ENCODE measurements around the gene DTNA. TPM values are rescaled to one million over a fixed set of nuclear protein-coding genes. Genes with fewer than 3 reads are reported as not detected.

Gene DTNA
- polyA plus RNA-seq, 1 donor from 2014 or later: 53.9 TPM

- no peaks in the 10 kb centered on the region for H4K20me1 ChIP-seq (ENCODE audit: insufficient read depth)
- H3K9me3 ChIP-seq (ENCODE audit: low read length): no peaks in the 10 kb centered on the region
- no peaks in the 10 kb centered on the region for H3F3A ChIP-seq (ENCODE audit: insufficient read depth, low read length, poor library complexity, severe bottlenecking)
- H3K4me2 ChIP-seq (ENCODE audit: low read length): no peak overlapping the region
- H2AFZ ChIP-seq (ENCODE audit: low read depth, low read length): no peak overlapping the region
- no peak overlapping the region for H3K9ac ChIP-seq (ENCODE audit: low read length)
- no peaks in the 10 kb centered on the region for H3K27me3 ChIP-seq (ENCODE audit: insufficient read depth, low read depth, low read length)
- H3K4me3 ChIP-seq (ENCODE audit: low read length): no peak overlapping the region
- no peaks in the 10 kb centered on the region for H3K36me3 ChIP-seq (ENCODE audit: insufficient read depth, low read length)
- H3K9me2 ChIP-seq (ENCODE audit: insufficient read depth, low read length): no peaks in the 10 kb centered on the region
- no peaks in the 10 kb centered on the region for H3K79me2 ChIP-seq (replicated peaks; ENCODE audit: insufficient read depth, low read length)
- no peak for TF ChIP-seq TAF1 (IDR thresholded peaks at IDR 0.05; ENCODE audit: low read depth)
- TF ChIP-seq SMC3 (conservative IDR thresholded peaks at IDR 0.05; ENCODE audit: poor library complexity): no peak
- TF ChIP-seq RAD21 (conservative IDR thresholded peaks at IDR 0.05): no peak
- TF ChIP-seq MXI1 (conservative IDR thresholded peaks at IDR 0.05; ENCODE audit: poor library complexity, severe bottlenecking): no peak
- TF ChIP-seq POLR2AphosphoS5 (IDR thresholded peaks at IDR 0.05): no peak
- no peak for TF ChIP-seq EZH2 (IDR thresholded peaks at IDR 0.05; ENCODE audit: borderline replicate concordance, insufficient read depth, low read length, poor library complexity, severe bottlenecking)
- no peak for TF ChIP-seq EP300 (conservative IDR thresholded peaks at IDR 0.05; ENCODE audit: poor library complexity, severe bottlenecking)
- TF ChIP-seq REST (IDR thresholded peaks at IDR 0.05; ENCODE audit: borderline replicate concordance): no peak
- no peak for TF ChIP-seq CTCF (IDR thresholded peaks at IDR 0.05; ENCODE audit: poor library complexity, severe bottlenecking)
- H3K27ac ChIP-seq (ENCODE audit: low read length): no peak overlapping the region
Observed at GRCh38 chr18:34926683-34927082, 216.6 kb downstream of the DTNA start.

- no peaks in the 10 kb centered on the region for H3F3A ChIP-seq (ENCODE audit: insufficient read depth, low read length, poor library complexity, severe bottlenecking)
- H3K9ac ChIP-seq (ENCODE audit: low read length): no peak overlapping the region
- no peaks in the 10 kb centered on the region for H3K79me2 ChIP-seq (replicated peaks; ENCODE audit: insufficient read depth, low read length)
- H3K4me2 ChIP-seq (ENCODE audit: low read length): no peak overlapping the region
- no peaks in the 10 kb centered on the region for H3K36me3 ChIP-seq (ENCODE audit: insufficient read depth, low read length)
- H3K4me3 ChIP-seq (ENCODE audit: low read length): no peak overlapping the region
- H2AFZ ChIP-seq (ENCODE audit: low read depth, low read length): no peak overlapping the region
- no peaks in the 10 kb centered on the region for H3K9me2 ChIP-seq (ENCODE audit: insufficient read depth, low read length)
- H3K9me3 ChIP-seq (ENCODE audit: low read length): no peaks in the 10 kb centered on the region
- H3K27ac ChIP-seq (ENCODE audit: low read length): no peak overlapping the region
- no peak for TF ChIP-seq POLR2AphosphoS5 (IDR thresholded peaks at IDR 0.05)
- no peak for TF ChIP-seq MXI1 (conservative IDR thresholded peaks at IDR 0.05; ENCODE audit: poor library complexity, severe bottlenecking)
- no peak for TF ChIP-seq REST (IDR thresholded peaks at IDR 0.05; ENCODE audit: borderline replicate concordance)
- TF ChIP-seq RAD21 (conservative IDR thresholded peaks at IDR 0.05): no peak
- no peak for TF ChIP-seq EZH2 (IDR thresholded peaks at IDR 0.05; ENCODE audit: borderline replicate concordance, insufficient read depth, low read length, poor library complexity, severe bottlenecking)
- TF ChIP-seq EP300 (conservative IDR thresholded peaks at IDR 0.05; ENCODE audit: poor library complexity, severe bottlenecking): no peak
- TF ChIP-seq TAF1 (IDR thresholded peaks at IDR 0.05; ENCODE audit: low read depth): no peak
- no peak for TF ChIP-seq SMC3 (conservative IDR thresholded peaks at IDR 0.05; ENCODE audit: poor library complexity)
- H4K20me1 ChIP-seq (ENCODE audit: insufficient read depth): no peaks in the 10 kb centered on the region
- no peaks in the 10 kb centered on the region for H3K27me3 ChIP-seq (ENCODE audit: insufficient read depth, low read depth, low read length)
Observed at GRCh38 chr18:34928088-34928753, 218.1 kb downstream of the DTNA start.
